ENCODE results near the gene AP3S1. TPM values are rescaled to one million over a fixed set of nuclear protein-coding genes. Genes with fewer than 3 reads are reported as not detected.

Gene AP3S1
- polyA plus RNA-seq, 1 donor: 121 TPM

- no peaks in the 10 kb centered on the region for H3K9me3 ChIP-seq (ENCODE audit: control insufficient read depth, low read depth, low read length)
- DNase-seq: no peak
- no peak overlapping the region for H3K27ac ChIP-seq (ENCODE audit: low read length)
- H3K4me3 ChIP-seq (ENCODE audit: low read length): no peak overlapping the region
- no peaks in the 10 kb centered on the region for H3K36me3 ChIP-seq (ENCODE audit: control insufficient read depth, insufficient read depth, low read length)
- H3K4me1 ChIP-seq (ENCODE audit: control insufficient read depth, insufficient read depth, low read length): no peaks in the 10 kb centered on the region
- no peaks in the 10 kb centered on the region for H3K27me3 ChIP-seq (ENCODE audit: control insufficient read depth, insufficient read depth, low read length)
- 100% methylated on average over 1 of the region's 6 CpGs for WGBS (ENCODE audit: insufficient coverage, low lambda C conversion rate)
Measured at GRCh38 chr5:115932991-115933390, 91.3 kb downstream of the AP3S1 start.

- H3K4me3 ChIP-seq (ENCODE audit: low read length): no peak overlapping the region
- no peaks in the 10 kb centered on the region for H3K36me3 ChIP-seq (ENCODE audit: control insufficient read depth, insufficient read depth, low read length)
- no peak for DNase-seq
- no peak overlapping the region for H3K27ac ChIP-seq (ENCODE audit: low read length)
- H3K9me3 ChIP-seq (ENCODE audit: control insufficient read depth, low read depth, low read length): no peaks in the 10 kb centered on the region
- H3K4me1 ChIP-seq (ENCODE audit: control insufficient read depth, insufficient read depth, low read length): no peaks in the 10 kb centered on the region
- H3K27me3 ChIP-seq (ENCODE audit: control insufficient read depth, insufficient read depth, low read length): no peaks in the 10 kb centered on the region
- WGBS (ENCODE audit: insufficient coverage, low lambda C conversion rate): 91% methylated on average over 2 of the region's 10 CpGs
Measured at GRCh38 chr5:115934388-115934974, 92.7 kb downstream of the AP3S1 start.

- no CpG with 5 or more reads among the region's 1 CpG for WGBS (ENCODE audit: insufficient coverage, low lambda C conversion rate)
- Histone ChIP-seq H3K9me3 (ENCODE audit: control insufficient read depth, low read depth, low read length) (no peaks in the 10 kb centered on the region), H3K27ac (ENCODE audit: low read length) (no peak overlapping the region), H3K4me3 (ENCODE audit: low read length) (no peak overlapping the region), H3K36me3 (ENCODE audit: control insufficient read depth, insufficient read depth, low read length) (no peaks in the 10 kb centered on the region), H3K4me1 (ENCODE audit: control insufficient read depth, insufficient read depth, low read length) (no peaks in the 10 kb centered on the region), H3K27me3 (ENCODE audit: control insufficient read depth, insufficient read depth, low read length) (no peaks in the 10 kb centered on the region)
- DNase-seq: no peak
Measured at GRCh38 chr5:115936031-115936430, 94.3 kb downstream of the AP3S1 start.

- no peak overlapping the region for H3K27ac ChIP-seq (ENCODE audit: low read length)
- DNase-seq: no peak
- no CpG with 5 or more reads among the region's 4 CpGs for WGBS (ENCODE audit: insufficient coverage, low lambda C conversion rate)
Measured at GRCh38 chr5:115939059-115939458, 97.3 kb downstream of the AP3S1 start.

GRCh38 chr5:115940080-115940810 is 98.5 kb downstream of the AP3S1 start:
- Histone ChIP-seq H3K27me3 (ENCODE audit: control insufficient read depth, insufficient read depth, low read length) (no peaks in the 10 kb centered on the region), H3K4me3 (ENCODE audit: low read length) (no peak overlapping the region), H3K4me1 (ENCODE audit: control insufficient read depth, insufficient read depth, low read length) (no peaks in the 10 kb centered on the region), H3K9me3 (ENCODE audit: control insufficient read depth, low read depth, low read length) (no peaks in the 10 kb centered on the region), H3K27ac (ENCODE audit: low read length) (no peak overlapping the region), H3K36me3 (ENCODE audit: control insufficient read depth, insufficient read depth, low read length) (no peaks in the 10 kb centered on the region)
- no CpG with 5 or more reads among the region's 4 CpGs for WGBS (ENCODE audit: insufficient coverage, low lambda C conversion rate)
- no peak for DNase-seq

More at GRCh38 chr5:115939059-115939458, 97.3 kb downstream of the AP3S1 start:
- Histone ChIP-seq H3K9me3 (ENCODE audit: control insufficient read depth, low read depth, low read length) (no peaks in the 10 kb centered on the region), H3K27me3 (ENCODE audit: control insufficient read depth, insufficient read depth, low read length) (no peaks in the 10 kb centered on the region), H3K4me3 (ENCODE audit: low read length) (no peak overlapping the region), H3K4me1 (ENCODE audit: control insufficient read depth, insufficient read depth, low read length) (no peaks in the 10 kb centered on the region), H3K36me3 (ENCODE audit: control insufficient read depth, insufficient read depth, low read length) (no peaks in the 10 kb centered on the region)

GRCh38 chr5:115941051-115941675 is 99.4 kb downstream of the AP3S1 start:
- DNase-seq: no peak
- Histone ChIP-seq H3K9me3 (ENCODE audit: control insufficient read depth, low read depth, low read length) (no peaks in the 10 kb centered on the region), H3K27ac (ENCODE audit: low read length) (no peak overlapping the region), H3K4me1 (ENCODE audit: control insufficient read depth, insufficient read depth, low read length) (no peaks in the 10 kb centered on the region), H3K36me3 (ENCODE audit: control insufficient read depth, insufficient read depth, low read length) (no peaks in the 10 kb centered on the region), H3K4me3 (ENCODE audit: low read length) (no peak overlapping the region), H3K27me3 (ENCODE audit: control insufficient read depth, insufficient read depth, low read length) (no peaks in the 10 kb centered on the region)
- 80% methylated on average over 1 of the region's 9 CpGs for WGBS (ENCODE audit: insufficient coverage, low lambda C conversion rate)

GRCh38 chr5:115944501-115944900 is 102.8 kb downstream of the AP3S1 start:
- Histone ChIP-seq H3K9me3 (ENCODE audit: control insufficient read depth, low read depth, low read length) (no peaks in the 10 kb centered on the region), H3K4me1 (ENCODE audit: control insufficient read depth, insufficient read depth, low read length) (no peaks in the 10 kb centered on the region), H3K27ac (ENCODE audit: low read length) (no peak overlapping the region), H3K36me3 (ENCODE audit: control insufficient read depth, insufficient read depth, low read length) (no peaks in the 10 kb centered on the region), H3K4me3 (ENCODE audit: low read length) (no peak overlapping the region), H3K27me3 (ENCODE audit: control insufficient read depth, insufficient read depth, low read length) (no peaks in the 10 kb centered on the region)
- WGBS (ENCODE audit: insufficient coverage, low lambda C conversion rate): no CpG with 5 or more reads among the region's 3 CpGs
- no peak for DNase-seq

GRCh38 chr5:115946655-115947054 is 104.9 kb downstream of the AP3S1 start:
- Histone ChIP-seq H3K27me3 (ENCODE audit: control insufficient read depth, insufficient read depth, low read length) (no peaks in the 10 kb centered on the region), H3K4me3 (ENCODE audit: low read length) (no peak overlapping the region), H3K4me1 (ENCODE audit: control insufficient read depth, insufficient read depth, low read length) (no peaks in the 10 kb centered on the region), H3K9me3 (ENCODE audit: control insufficient read depth, low read depth, low read length) (no peaks in the 10 kb centered on the region), H3K36me3 (ENCODE audit: control insufficient read depth, insufficient read depth, low read length) (no peaks in the 10 kb centered on the region), H3K27ac (ENCODE audit: low read length) (no peak overlapping the region)
- no CpG with 5 or more reads among the region's 2 CpGs for WGBS (ENCODE audit: insufficient coverage, low lambda C conversion rate)
- no peak for DNase-seq

- H3K4me3 ChIP-seq (ENCODE audit: low read length): no peak overlapping the region
- no peak for DNase-seq
- no peaks in the 10 kb centered on the region for H3K9me3 ChIP-seq (ENCODE audit: control insufficient read depth, low read depth, low read length)
- H3K27ac ChIP-seq (ENCODE audit: low read length): no peak overlapping the region
- no peaks in the 10 kb centered on the region for H3K36me3 ChIP-seq (ENCODE audit: control insufficient read depth, insufficient read depth, low read length)
- no peaks in the 10 kb centered on the region for H3K27me3 ChIP-seq (ENCODE audit: control insufficient read depth, insufficient read depth, low read length)
- WGBS (ENCODE audit: insufficient coverage, low lambda C conversion rate): no CpG with 5 or more reads among the region's 2 CpGs
- H3K4me1 ChIP-seq (ENCODE audit: control insufficient read depth, insufficient read depth, low read length): no peaks in the 10 kb centered on the region
Measured at GRCh38 chr5:115947260-115947659, 105.5 kb downstream of the AP3S1 start.

GRCh38 chr5:115948091-115948534 is 106.4 kb downstream of the AP3S1 start:
- Histone ChIP-seq H3K27me3 (ENCODE audit: control insufficient read depth, insufficient read depth, low read length) (peaks cover 3% of the 10 kb centered on the region), H3K27ac (ENCODE audit: low read length) (no peak overlapping the region), H3K9me3 (ENCODE audit: control insufficient read depth, low read depth, low read length) (no peaks in the 10 kb centered on the region), H3K4me1 (ENCODE audit: control insufficient read depth, insufficient read depth, low read length) (no peaks in the 10 kb centered on the region), H3K36me3 (ENCODE audit: control insufficient read depth, insufficient read depth, low read length) (no peaks in the 10 kb centered on the region), H3K4me3 (ENCODE audit: low read length) (no peak overlapping the region)
- no peak for DNase-seq
- WGBS (ENCODE audit: insufficient coverage, low lambda C conversion rate): no CpG with 5 or more reads among the region's 3 CpGs
